Astrocyte (in vitro differentiated cells and primary cell): ENCODE results near the gene SLC44A2.

Source experiments
- CTCF ChIP-seq: IDR thresholded peaks from 2 replicates; pipeline ENCODE4 v1.5.1; 2011; ENCODE audit warnings: low read depth, mild to moderate bottlenecking, inconsistent platforms, low read length, moderate library complexity; ENCODE audit not compliant: insufficient read depth
- EZH2 ChIP-seq: IDR thresholded peaks from 2 replicates; pipeline ENCODE4 v1.6.1; 2012; ENCODE audit warnings: mild to moderate bottlenecking, low read length, inconsistent platforms; ENCODE audit not compliant: insufficient read depth

GRCh38 chr19:10686193-10686592, 60.8 kb downstream of the SLC44A2 start:
- no peak for TF ChIP-seq CTCF
- TF ChIP-seq EZH2 = no peak
